HepG2 (cell line): Measurements from ENCODE around the gene PERCC1. TPM values are rescaled to one million over a fixed set of nuclear protein-coding genes. Genes with fewer than 3 reads are reported as not detected.

Experiments used
- CREB1 ChIP-seq, 2 experiments: fragments of 450-650 bp in 1 of 2; IDR thresholded peaks; 2 replicates each; pipeline ENCODE4 v1.6.1; 2016 to 2017; ENCODE audit warnings: control low read depth in 1 of 2, mild to moderate bottlenecking in 1 of 2, missing compliant biosample characterization in 1 of 2, missing genetic modification characterization in 1 of 2
- KDM5A ChIP-seq: fragments of 200-600 bp; sonication (generic); IDR thresholded peaks from 2 replicates; pipeline ENCODE4 v1.7.0; 2018; ENCODE audit warnings: antibody characterized with exemption, mild to moderate bottlenecking, low read length, borderline replicate concordance
- MLLT10 ChIP-seq: sonication (generic); formaldehyde crosslinking; IDR thresholded peaks from 2 replicates; pipeline ENCODE4 v1.4.0; 2020; ENCODE audit warnings: missing genetic modification reagents
- REPIN1 ChIP-seq: sonication (generic); formaldehyde crosslinking; IDR thresholded peaks from 2 replicates; pipeline ENCODE4 v1.8.0; 2022; ENCODE audit warnings: missing genetic modification reagents, low read depth, mild to moderate bottlenecking, borderline replicate concordance
- U2AF1 ChIP-seq: fragments of 200-400 bp; formaldehyde crosslinking; optimal IDR thresholded peaks from 2 replicates; pipeline ENCODE3; 2017; ENCODE audit warnings: mild to moderate bottlenecking, low read depth, low read length
- ZFY ChIP-seq: sonication (generic); formaldehyde crosslinking; IDR thresholded peaks from 2 replicates; pipeline ENCODE4 v1.4.0; 2020; ENCODE audit warnings: missing genetic modification reagents
- ZKSCAN5 ChIP-seq: sonication (generic); formaldehyde crosslinking; IDR thresholded peaks from 2 replicates; pipeline ENCODE4 v1.5.1; 2020; ENCODE audit warnings: mild to moderate bottlenecking, missing genetic modification reagents
- ZNF20 ChIP-seq: sonication (generic); formaldehyde crosslinking; IDR thresholded peaks from 2 replicates; pipeline ENCODE4 v1.4.0; 2020; ENCODE audit warnings: mild to moderate bottlenecking, moderate library complexity, missing genetic modification reagents
- ZSCAN25 ChIP-seq: sonication (generic); formaldehyde crosslinking; IDR thresholded peaks from 2 replicates; pipeline ENCODE4 v1.8.0; 2022; ENCODE audit warnings: mild to moderate bottlenecking, missing genetic modification reagents
- polyA plus RNA-seq, 8 experiments: library from polyadenylated mRNA; depleted of rRNA in 3 of 8; stranded (reverse) in 7 of 8; unstranded in 1 of 8; fragments of >200 nt; fragmentation: Illumina TruSeq in 4 of 8; extraction: Trizol in 4 of 8; gene quantifications; 2 replicates each; pipeline versions ENCODE4 v1.2.1 to v1.2.3, GENCODE V29; 2011 to 2016; ENCODE audit warnings: low read depth in 4 of 8, missing spikeins in 1 of 8, mixed read lengths in 1 of 8; ENCODE audit not compliant: insufficient read depth in 1 of 8
- total RNA-seq, 5 experiments: library from RNA; depleted of rRNA; stranded (reverse); fragments of >200 nt; fragmentation: Illumina TruSeq; extraction: Trizol; gene quantifications; 2 replicates each; pipeline ENCODE4 v1.2.3, GENCODE V29; 2016; ENCODE audit warnings: low read depth in 1 of 5
- TF ChIP-seq, protein P1 (sequence below): sonication (generic); formaldehyde crosslinking; IDR thresholded peaks from 2 replicates; pipeline ENCODE4 v1.4.0; 2020; ENCODE audit warnings: mild to moderate bottlenecking, missing genetic modification reagents
- TF ChIP-seq, protein P2 (sequence below): IDR thresholded peaks from 2 replicates; pipeline ENCODE4 v1.6.1; 2016; ENCODE audit warnings: low read depth
- TF ChIP-seq, protein P3 (sequence below): IDR thresholded peaks from 2 replicates; pipeline ENCODE4 v1.6.1; 2016; ENCODE audit warnings: missing biosample characterization, missing genetic modification reagents, low read depth
- TF ChIP-seq, protein P4 (sequence below): sonication (generic); formaldehyde crosslinking; IDR thresholded peaks from 2 replicates; pipeline ENCODE4 v1.5.1; 2020; ENCODE audit warnings: mild to moderate bottlenecking, missing genetic modification reagents, moderate library complexity

PERCC1 gene
- total and polyA plus RNA-seq, 2 of the 13 experiments (the other 11 are each of a cell fraction or from before 2014, with no cell fraction given): 0.15 TPM; not detected in 1

DNA sequence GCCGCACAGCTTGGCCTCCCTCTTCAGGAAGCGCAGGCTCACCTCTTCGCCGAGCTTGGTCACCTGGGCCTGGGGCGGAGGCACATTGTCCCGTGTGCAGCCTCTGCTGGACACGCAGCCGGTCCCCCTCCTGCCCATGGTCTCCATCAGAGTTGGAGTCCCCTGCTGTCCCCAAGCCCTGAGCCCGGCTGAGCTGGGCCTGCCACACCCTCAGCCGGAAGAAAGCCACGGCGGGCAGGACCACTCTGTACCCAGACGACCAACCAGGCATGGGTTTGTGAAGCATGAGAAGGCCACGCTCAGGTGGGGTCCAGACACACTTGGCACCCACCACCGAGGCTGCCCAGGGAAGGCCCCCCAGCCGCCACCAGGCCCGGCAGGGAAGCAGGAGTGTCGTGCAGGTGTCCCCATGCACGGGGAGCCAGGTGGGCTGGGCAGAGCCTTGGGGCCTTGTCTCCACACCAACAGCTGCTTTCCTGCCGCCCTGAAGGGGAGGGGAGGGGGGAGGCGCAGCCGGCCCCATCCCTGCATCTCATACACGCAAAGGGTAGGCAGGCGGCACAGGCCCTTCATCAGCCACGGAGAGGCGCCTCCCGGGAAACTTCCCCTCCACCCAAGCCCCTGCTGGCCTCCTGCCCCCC, 8.3 kb downstream of the PERCC1 start (continued):
- TF ChIP-seq, protein P1, sequence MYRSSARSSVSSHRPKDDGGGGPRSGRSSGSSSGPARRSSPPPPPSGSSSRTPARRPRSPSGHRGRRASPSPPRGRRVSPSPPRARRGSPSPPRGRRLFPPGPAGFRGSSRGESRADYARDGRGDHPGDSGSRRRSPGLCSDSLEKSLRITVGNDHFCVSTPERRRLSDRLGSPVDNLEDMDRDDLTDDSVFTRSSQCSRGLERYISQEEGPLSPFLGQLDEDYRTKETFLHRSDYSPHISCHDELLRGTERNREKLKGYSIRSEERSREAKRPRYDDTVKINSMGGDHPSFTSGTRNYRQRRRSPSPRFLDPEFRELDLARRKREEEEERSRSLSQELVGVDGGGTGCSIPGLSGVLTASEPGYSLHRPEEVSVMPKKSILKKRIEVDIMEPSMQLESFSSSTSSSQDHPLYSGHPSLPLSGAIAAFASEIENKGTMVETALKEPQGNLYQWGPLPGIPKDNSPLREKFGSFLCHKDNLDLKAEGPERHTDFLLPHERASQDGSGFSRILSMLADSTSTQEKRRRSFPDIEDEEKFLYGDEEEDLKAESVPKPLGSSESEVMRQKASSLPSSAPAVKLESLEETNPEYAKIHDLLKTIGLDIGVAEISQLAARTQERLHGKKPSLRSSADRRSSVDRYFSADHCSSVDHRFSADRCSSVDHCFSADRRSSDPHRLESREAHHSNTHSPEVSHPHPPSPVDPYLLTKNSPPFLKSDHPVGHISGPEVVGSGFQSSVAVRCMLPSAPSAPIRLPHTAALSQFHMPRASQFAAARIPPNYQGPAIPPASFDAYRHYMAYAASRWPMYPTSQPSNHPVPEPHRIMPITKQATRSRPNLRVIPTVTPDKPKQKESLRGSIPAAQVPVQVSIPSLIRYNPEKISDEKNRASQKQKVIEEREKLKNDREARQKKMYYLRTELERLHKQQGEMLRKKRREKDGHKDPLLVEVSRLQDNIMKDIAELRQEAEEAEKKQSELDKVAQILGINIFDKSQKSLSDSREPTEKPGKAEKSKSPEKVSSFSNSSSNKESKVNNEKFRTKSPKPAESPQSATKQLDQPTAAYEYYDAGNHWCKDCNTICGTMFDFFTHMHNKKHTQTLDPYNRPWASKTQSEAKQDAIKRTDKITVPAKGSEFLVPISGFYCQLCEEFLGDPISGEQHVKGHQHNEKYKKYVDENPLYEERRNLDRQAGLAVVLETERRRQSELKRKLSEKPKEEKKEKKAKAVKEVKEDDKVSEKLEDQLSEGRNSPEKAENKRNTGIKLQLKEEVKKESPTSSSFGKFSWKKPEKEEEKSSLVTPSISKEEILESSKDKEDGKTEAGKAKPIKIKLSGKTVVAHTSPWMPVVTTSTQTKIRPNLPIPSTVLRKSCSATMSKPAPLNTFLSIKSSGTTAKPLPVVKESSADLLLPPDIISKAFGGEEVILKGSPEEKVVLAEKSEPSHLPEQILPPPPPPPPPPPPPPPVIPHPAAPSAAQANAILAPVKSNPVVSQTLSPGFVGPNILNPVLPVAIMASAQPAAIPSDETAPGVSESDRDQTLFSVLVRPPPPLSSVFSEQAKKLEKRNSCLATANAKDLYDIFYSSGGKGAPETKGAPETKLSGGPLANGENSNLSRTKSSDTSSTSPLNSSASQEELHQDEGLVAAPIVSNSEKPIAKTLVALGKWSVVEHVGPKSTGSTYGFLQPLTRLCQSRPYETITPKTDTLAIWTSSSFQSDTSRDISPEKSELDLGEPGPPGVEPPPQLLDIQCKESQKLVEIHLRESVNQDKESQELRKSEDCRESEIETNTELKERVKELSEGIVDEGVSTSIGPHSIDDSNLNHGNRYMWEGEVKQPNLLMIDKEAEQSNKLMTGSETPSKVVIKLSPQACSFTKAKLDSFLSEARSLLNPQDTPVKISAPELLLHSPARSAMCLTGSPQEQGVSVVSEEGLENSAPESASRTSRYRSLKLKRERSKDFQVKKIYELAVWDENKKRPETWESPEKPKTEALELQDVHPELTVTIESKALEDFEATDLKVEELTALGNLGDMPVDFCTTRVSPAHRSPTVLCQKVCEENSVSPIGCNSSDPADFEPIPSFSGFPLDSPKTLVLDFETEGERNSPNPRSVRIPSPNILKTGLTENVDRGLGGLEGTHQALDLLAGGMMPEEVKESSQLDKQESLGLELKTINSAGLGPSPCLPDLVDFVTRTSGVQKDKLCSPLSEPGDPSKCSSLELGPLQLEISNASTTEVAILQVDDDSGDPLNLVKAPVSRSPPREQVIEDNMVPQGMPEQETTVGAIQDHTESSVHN (CRISPR knock-in tag): no peak
- TF ChIP-seq, protein P2, sequence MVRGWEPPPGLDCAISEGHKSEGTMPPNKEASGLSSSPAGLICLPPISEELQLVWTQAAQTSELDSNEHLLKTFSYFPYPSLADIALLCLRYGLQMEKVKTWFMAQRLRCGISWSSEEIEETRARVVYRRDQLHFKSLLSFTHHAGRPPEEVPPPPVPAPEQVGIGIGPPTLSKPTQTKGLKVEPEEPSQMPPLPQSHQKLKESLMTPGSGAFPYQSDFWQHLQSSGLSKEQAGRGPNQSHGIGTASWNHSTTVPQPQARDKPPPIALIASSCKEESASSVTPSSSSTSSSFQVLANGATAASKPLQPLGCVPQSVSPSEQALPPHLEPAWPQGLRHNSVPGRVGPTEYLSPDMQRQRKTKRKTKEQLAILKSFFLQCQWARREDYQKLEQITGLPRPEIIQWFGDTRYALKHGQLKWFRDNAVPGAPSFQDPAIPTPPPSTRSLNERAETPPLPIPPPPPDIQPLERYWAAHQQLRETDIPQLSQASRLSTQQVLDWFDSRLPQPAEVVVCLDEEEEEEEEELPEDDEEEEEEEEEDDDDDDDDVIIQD: no peak
- TF ChIP-seq, protein P3, sequence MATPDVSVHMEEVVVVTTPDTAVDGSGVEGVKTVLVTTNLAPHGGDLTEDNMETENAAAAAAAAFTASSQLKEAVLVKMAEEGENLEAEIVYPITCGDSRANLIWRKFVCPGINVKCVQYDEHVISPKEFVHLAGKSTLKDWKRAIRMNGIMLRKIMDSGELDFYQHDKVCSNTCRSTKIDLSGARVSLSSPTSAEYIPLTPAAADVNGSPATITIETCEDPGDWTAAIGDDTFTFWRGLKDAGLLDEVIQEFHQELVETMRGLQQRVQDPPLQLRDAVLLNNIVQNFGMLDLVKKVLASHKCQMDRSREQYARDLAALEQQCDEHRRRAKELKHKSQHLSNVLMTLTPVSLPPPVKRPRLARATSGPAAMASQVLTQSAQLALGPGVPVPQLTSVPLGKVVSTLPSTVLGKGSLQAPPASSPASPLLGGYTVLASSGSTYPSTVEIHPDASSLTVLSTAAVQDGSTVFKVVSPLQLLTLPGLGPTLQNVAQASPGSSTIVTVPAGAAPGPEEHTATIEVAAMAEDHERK: no peak
- TF ChIP-seq KDM5A: no peak
- 0 out of 2 replicates have a peak, but pooled peaks have one; percentile 14 for TF ChIP-seq ZKSCAN5 (CRISPR knock-in tag)
- no peak for TF ChIP-seq CREB1 (IDR thresholded peaks at IDR 0.05)
- TF ChIP-seq CREB1 (CRISPR knock-in tag; IDR thresholded peaks at IDR 0.05): no peak
- no peak for TF ChIP-seq MLLT10 (CRISPR knock-in tag)
- no peak for TF ChIP-seq ZNF20
- TF ChIP-seq, protein P4, sequence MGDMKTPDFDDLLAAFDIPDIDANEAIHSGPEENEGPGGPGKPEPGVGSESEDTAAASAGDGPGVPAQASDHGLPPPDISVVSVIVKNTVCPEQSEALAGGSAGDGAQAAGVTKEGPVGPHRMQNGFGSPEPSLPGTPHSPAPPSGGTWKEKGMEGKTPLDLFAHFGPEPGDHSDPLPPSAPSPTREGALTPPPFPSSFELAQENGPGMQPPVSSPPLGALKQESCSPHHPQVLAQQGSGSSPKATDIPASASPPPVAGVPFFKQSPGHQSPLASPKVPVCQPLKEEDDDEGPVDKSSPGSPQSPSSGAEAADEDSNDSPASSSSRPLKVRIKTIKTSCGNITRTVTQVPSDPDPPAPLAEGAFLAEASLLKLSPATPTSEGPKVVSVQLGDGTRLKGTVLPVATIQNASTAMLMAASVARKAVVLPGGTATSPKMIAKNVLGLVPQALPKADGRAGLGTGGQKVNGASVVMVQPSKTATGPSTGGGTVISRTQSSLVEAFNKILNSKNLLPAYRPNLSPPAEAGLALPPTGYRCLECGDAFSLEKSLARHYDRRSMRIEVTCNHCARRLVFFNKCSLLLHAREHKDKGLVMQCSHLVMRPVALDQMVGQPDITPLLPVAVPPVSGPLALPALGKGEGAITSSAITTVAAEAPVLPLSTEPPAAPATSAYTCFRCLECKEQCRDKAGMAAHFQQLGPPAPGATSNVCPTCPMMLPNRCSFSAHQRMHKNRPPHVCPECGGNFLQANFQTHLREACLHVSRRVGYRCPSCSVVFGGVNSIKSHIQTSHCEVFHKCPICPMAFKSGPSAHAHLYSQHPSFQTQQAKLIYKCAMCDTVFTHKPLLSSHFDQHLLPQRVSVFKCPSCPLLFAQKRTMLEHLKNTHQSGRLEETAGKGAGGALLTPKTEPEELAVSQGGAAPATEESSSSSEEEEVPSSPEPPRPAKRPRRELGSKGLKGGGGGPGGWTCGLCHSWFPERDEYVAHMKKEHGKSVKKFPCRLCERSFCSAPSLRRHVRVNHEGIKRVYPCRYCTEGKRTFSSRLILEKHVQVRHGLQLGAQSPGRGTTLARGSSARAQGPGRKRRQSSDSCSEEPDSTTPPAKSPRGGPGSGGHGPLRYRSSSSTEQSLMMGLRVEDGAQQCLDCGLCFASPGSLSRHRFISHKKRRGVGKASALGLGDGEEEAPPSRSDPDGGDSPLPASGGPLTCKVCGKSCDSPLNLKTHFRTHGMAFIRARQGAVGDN (CRISPR knock-in tag): peak; percentile 57
- peak; percentile 40 for TF ChIP-seq ZFY
- peak; percentile 70; the same call in 1 of the 2 replicates for TF ChIP-seq ZSCAN25
- no peak for TF ChIP-seq U2AF1
- TF ChIP-seq REPIN1 (CRISPR knock-in tag): no peak
